Neuronal stem cell (in vitro differentiated cells): ENCODE data around the gene KLHL30.

Source experiments
- DNase-seq: peaks from one replicate; pipeline ENCODE4 v3.0.0-alpha.2; 2013; ENCODE audit warnings: low spot score
- H2AFZ ChIP-seq: one replicate; pipeline ENCODE4 v1.6.1; 2013; ENCODE audit warnings: mild to moderate bottlenecking, low read length, inconsistent platforms
- H2AK5ac ChIP-seq: 2 replicates; pipeline ENCODE4 v1.6.1; 2013; ENCODE audit warnings: low read depth, mild to moderate bottlenecking, inconsistent platforms, low read length, moderate library complexity, mixed read lengths
- H2BK120ac ChIP-seq: 2 replicates; pipeline ENCODE4 v1.6.1; 2013; ENCODE audit warnings: low read depth, mild to moderate bottlenecking, inconsistent platforms, low read length, moderate library complexity, mixed read lengths
- H2BK12ac ChIP-seq: one replicate; pipeline ENCODE4 v1.6.1; 2013; ENCODE audit warnings: low read length, inconsistent platforms
- H2BK15ac ChIP-seq: 2 replicates; pipeline ENCODE4 v1.6.1; 2013; ENCODE audit warnings: mild to moderate bottlenecking, low read length, inconsistent platforms, mixed read lengths
- H2BK5ac ChIP-seq: one replicate; pipeline ENCODE4 v1.6.1; 2013; ENCODE audit warnings: inconsistent platforms, mild to moderate bottlenecking, low read length, moderate library complexity
- H3K14ac ChIP-seq: one replicate; pipeline ENCODE4 v1.6.1; 2013; ENCODE audit warnings: low read length, inconsistent platforms
- H3K18ac ChIP-seq: 2 replicates; pipeline ENCODE4 v1.6.1; 2013; ENCODE audit warnings: low read length, inconsistent platforms
- H3K23ac ChIP-seq: 2 replicates; pipeline ENCODE4 v1.6.1; 2013; ENCODE audit warnings: low read depth, mild to moderate bottlenecking, mixed read lengths, low read length, inconsistent platforms; ENCODE audit not compliant: poor library complexity
- H3K27ac ChIP-seq: replicated peaks from 3 replicates; pipeline ENCODE4 v1.5.1; 2013; ENCODE audit warnings: low read length, inconsistent platforms
- H3K27me3 ChIP-seq, 3 experiments: 2 replicates each; pipeline ENCODE4 v1.6.1; 2013; ENCODE audit warnings: low read length in 3 of 3, mild to moderate bottlenecking in 2 of 3, inconsistent platforms in 1 of 3, low read depth in 1 of 3, mixed read lengths in 1 of 3, moderate library complexity in 1 of 3; ENCODE audit not compliant: control insufficient read depth in 3 of 3, insufficient read depth in 3 of 3
- H3K36me3 ChIP-seq, 2 donors: replicated peaks in 1 of 2; 2 replicates each; pipeline ENCODE4 v1.6.1; 2013; ENCODE audit warnings: low read length in 2 of 2; ENCODE audit not compliant: control insufficient read depth in 2 of 2, insufficient read depth in 2 of 2
- H3K4ac ChIP-seq: 2 replicates; pipeline ENCODE4 v1.6.1; 2013; ENCODE audit warnings: inconsistent platforms, mild to moderate bottlenecking, low read length, moderate library complexity
- H3K4me1 ChIP-seq, 2 donors: 1 replicate in 1 of 2; 2 replicates in 1 of 2; pipeline ENCODE4 v1.6.1; 2013; ENCODE audit warnings: low read length in 2 of 2, low read depth in 1 of 2; ENCODE audit not compliant: control insufficient read depth in 2 of 2, insufficient read depth in 1 of 2
- H3K4me2 ChIP-seq: one replicate; pipeline ENCODE4 v1.6.1; 2013; ENCODE audit warnings: mild to moderate bottlenecking, low read length, inconsistent platforms; ENCODE audit not compliant: insufficient read depth, poor library complexity, severe bottlenecking
- H3K4me3 ChIP-seq, 2 donors: 2 replicates each; pipeline ENCODE4 v1.5.1; 2013; ENCODE audit warnings: low read length in 2 of 2, mild to moderate bottlenecking in 2 of 2, inconsistent platforms in 1 of 2, moderate library complexity in 1 of 2
- H3K79me1 ChIP-seq: one replicate; pipeline ENCODE4 v1.6.1; 2013; ENCODE audit warnings: low read depth, mild to moderate bottlenecking, inconsistent platforms, low read length, moderate library complexity
- H3K9ac ChIP-seq: one replicate; pipeline ENCODE4 v1.6.1; 2013; ENCODE audit warnings: mild to moderate bottlenecking, low read depth, low read length, inconsistent platforms; ENCODE audit not compliant: poor library complexity
- H3K9me3 ChIP-seq, 2 donors: replicated peaks in 1 of 2; 2 replicates each; pipeline versions ENCODE3 to v1.6.1; 2013; ENCODE audit warnings: low read length in 2 of 2, mild to moderate bottlenecking in 2 of 2, inconsistent platforms in 1 of 2, low read depth in 1 of 2, mixed read lengths in 1 of 2, moderate library complexity in 1 of 2; ENCODE audit not compliant: control insufficient read depth in 2 of 2, insufficient read depth in 1 of 2
- H4K8ac ChIP-seq: one replicate; pipeline ENCODE4 v1.6.1; 2013; ENCODE audit warnings: low read depth, mild to moderate bottlenecking, inconsistent platforms, low read length, moderate library complexity
- H4K91ac ChIP-seq: one replicate; pipeline ENCODE4 v1.6.1; 2013; ENCODE audit warnings: low read length, low read depth, mild to moderate bottlenecking, inconsistent platforms; ENCODE audit not compliant: poor library complexity
- WGBS, 2 donors: extraction: QIAGEN DNeasy Blood & Tissue Kit; methylation state at CpG; one replicate each; pipeline ENCODE4 v1.1.7; 2013; ENCODE audit warnings: missing lambda C conversion rate in 2 of 2, mixed read lengths in 1 of 2; ENCODE audit not compliant: insufficient read length in 2 of 2, insufficient replicate concordance in 1 of 2; ENCODE audit errors: extremely low coverage in 2 of 2; 5-methylcytosine and 5-hydroxymethylcytosine counted together

The KLHL30 gene

DNA sequence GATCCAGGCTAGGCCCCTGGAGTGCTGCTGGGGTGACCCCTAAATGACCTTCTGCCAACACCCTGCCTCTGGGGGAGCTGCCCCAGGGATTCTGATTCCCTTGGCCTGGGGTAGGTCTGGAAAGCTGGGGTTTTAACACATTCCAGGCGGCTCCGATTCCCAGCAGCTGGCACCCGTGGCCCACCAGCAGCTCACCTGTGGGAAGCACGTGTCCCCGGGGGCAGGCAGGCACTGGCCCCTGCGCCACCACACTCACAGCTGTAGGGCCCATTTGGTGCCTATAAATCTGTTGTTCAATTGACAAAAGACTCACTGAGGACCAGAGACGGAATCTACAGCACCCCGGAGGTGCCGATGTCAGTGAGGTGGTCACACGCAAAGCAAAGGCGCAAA lies 4.1 kb upstream of the KLHL30 start:
- H3K23ac ChIP-seq: no peak overlapping the region
- peak overlapping the region; percentile 38 for H3K14ac ChIP-seq
- H4K8ac ChIP-seq: no peak overlapping the region
- no peak overlapping the region for H2AFZ ChIP-seq
- H3K4me2 ChIP-seq: no peak overlapping the region
- H2BK5ac ChIP-seq: peak overlapping the region; percentile 66
- H3K18ac ChIP-seq: peak overlapping the region; percentile 80
- WGBS, 2 donors: no CpG with 5 or more reads among the region's 11 CpGs
- no peak overlapping the region for H3K27ac ChIP-seq
- H3K27me3 ChIP-seq: peaks cover 0 to 11% (median 0%) of the 10 kb centered on the region in 3 experiments
- peaks cover 8 to 11% of the 10 kb centered on the region in 2 donors for H3K4me1 ChIP-seq
- no peaks in the 10 kb centered on the region for H3K9me3 ChIP-seq
- no peak overlapping the region for H2BK120ac ChIP-seq
- H3K36me3 ChIP-seq: no peaks in the 10 kb centered on the region
- no peak for DNase-seq
- H4K91ac ChIP-seq: no peak overlapping the region
- H2BK12ac ChIP-seq: no peak overlapping the region
- no peak overlapping the region for H3K4me3 ChIP-seq
- no peak overlapping the region for H3K9ac ChIP-seq
- H2BK15ac ChIP-seq: peak overlapping the region; percentile 49
- H3K79me1 ChIP-seq: peaks cover 6% of the 10 kb centered on the region
- no peak overlapping the region for H3K4ac ChIP-seq
- peak overlapping the region; percentile 63 for H2AK5ac ChIP-seq

DNA sequence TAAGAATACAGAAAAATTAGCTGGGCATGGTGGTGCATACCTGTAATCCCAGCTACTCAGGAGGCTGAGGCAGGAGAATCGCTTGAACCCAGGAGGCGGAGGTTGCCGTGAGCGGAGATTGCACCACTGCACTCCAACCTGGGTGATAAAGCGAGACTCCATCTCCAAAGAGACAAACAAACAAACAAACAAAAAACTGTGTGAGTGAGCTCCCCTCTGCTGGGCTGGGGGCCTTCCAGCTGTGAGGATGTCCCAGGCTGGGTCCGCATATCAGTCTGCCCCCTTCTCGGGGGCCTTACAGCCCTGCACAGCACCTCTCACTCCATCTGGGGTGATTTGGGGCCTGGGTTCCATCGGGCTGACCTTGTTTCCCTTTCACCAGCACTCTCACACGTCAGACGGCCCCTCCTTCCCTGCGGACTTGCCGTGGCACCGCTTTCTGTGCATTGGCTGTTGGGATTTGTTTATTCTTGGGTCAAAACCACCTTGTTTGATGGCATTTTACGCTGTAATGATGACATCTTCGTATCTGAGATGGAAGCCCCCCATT lies 2.8 kb upstream of the KLHL30 start:
- no peak overlapping the region for H2AK5ac ChIP-seq
- DNase-seq: no peak

DNA sequence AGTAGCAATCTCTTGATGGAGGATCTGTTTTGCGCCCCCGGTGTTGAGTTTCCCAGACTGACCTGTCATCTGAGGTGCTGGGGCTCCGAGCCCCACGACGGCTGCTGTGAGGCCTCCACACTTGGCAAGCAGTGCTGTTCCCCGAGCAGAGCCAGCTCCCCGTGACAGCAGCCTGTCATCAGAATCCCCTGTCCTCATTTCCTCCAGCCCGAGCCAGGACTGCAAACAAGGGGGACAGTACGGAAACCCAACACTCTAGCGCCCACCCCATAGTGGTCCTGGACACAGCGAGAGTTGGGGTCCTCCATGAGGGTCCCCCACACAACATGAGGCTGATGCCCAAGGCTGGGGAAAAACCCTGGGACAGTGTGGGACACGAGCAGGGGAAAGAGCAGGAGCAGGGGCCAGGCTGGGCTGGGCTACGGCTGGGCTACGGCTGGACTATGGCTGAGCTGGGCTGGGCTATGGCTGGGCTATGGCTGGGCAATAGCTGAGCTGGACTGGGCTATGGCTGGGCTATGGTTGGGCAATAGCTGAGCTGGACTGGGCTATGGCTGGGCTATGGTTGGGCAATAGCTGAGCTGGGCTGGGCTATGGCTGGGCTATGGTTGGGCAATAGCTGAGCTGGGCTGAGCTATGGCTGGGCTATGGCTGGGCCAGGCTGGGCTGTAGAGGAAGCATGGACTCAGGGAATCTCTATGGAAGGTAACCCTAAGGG lies 1.5 kb upstream of the KLHL30 start:
- WGBS, 2 donors: no CpG with 5 or more reads among the region's 14 CpGs
- H2BK12ac ChIP-seq: no peak overlapping the region
- no peak overlapping the region for H3K27ac ChIP-seq
- H3K23ac ChIP-seq: no peak overlapping the region
- no peak overlapping the region for H3K9ac ChIP-seq
- peaks cover 0 to 19% (median 0%) of the 10 kb centered on the region in 3 experiments for H3K27me3 ChIP-seq
- H2BK15ac ChIP-seq: no peak overlapping the region
- H3K9me3 ChIP-seq: no peaks in the 10 kb centered on the region
- H3K4me1 ChIP-seq: peaks cover 8 to 13% of the 10 kb centered on the region in 2 donors
- H3K4me3 ChIP-seq: no peak overlapping the region
- H3K36me3 ChIP-seq: no peaks in the 10 kb centered on the region
- no peak overlapping the region for H2AFZ ChIP-seq
- peak overlapping the region; percentile 52 for H3K18ac ChIP-seq
- peaks cover 7% of the 10 kb centered on the region for H3K79me1 ChIP-seq
- H4K8ac ChIP-seq: peak overlapping the region; percentile 23
- H3K4ac ChIP-seq: no peak overlapping the region
- no peak overlapping the region for H4K91ac ChIP-seq
- H2BK120ac ChIP-seq: peak overlapping the region; percentile 1
- H3K14ac ChIP-seq: no peak overlapping the region
- H2AK5ac ChIP-seq: no peak overlapping the region
- H2BK5ac ChIP-seq: no peak overlapping the region
- no peak for DNase-seq
- no peak overlapping the region for H3K4me2 ChIP-seq

More for the DNA sequence above, 2.8 kb upstream of the KLHL30 start:
- Histone ChIP-seq H2AFZ (no peak overlapping the region), H3K4ac (no peak overlapping the region), H3K9me3 (no peaks in the 10 kb centered on the region), H2BK12ac (no peak overlapping the region), H3K4me2 (no peak overlapping the region), H3K14ac (no peak overlapping the region), H2BK120ac (no peak overlapping the region), H4K8ac (no peak overlapping the region), H3K23ac (no peak overlapping the region), H3K4me3 (no peak overlapping the region), H3K4me1 (peaks cover 8 to 13% of the 10 kb centered on the region in 2 donors), H2BK5ac (no peak overlapping the region), H3K18ac (no peak overlapping the region), H3K27me3 (peaks cover 0 to 11% (median 0%) of the 10 kb centered on the region in 3 experiments), H3K36me3 (no peaks in the 10 kb centered on the region), H3K9ac (no peak overlapping the region), H3K27ac (no peak overlapping the region), H4K91ac (peak overlapping the region; percentile 79), H3K79me1 (peaks cover 6% of the 10 kb centered on the region), H2BK15ac (no peak overlapping the region)
- no CpG with 5 or more reads among the region's 15 CpGs for WGBS, 2 donors

DNA sequence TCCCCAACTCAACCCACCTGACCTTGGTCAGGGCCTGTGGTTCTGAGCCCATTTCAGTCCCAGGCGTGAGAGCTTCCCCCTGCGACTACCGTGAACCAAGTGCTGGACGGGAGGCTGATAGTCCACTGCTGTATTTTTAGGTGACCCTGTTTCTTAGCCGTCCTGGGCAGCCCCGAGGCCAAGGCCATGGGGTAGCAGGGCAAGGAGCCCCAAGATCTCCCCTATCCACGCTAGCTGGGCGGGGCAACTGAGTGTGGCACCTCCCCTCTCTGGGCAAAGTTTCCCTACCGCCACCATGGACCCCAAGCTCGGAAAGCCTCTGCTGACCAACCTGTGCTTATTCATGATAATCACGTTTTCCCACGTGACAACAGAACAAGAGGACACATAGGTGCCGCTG lies 583 bp upstream of the KLHL30 start:
- Histone ChIP-seq H3K9me3 (no peaks in the 10 kb centered on the region), H4K91ac (no peak overlapping the region), H3K4ac (no peak overlapping the region), H3K4me2 (no peak overlapping the region), H3K79me1 (peaks cover 7% of the 10 kb centered on the region), H2BK5ac (peak overlapping the region; percentile 90), H3K9ac (no peak overlapping the region), H2AK5ac (peak overlapping the region; percentile 99), H3K18ac (peak overlapping the region; percentile 92), H3K4me3 (peak overlapping the region in 1 of 2 donors; percentile 34), H3K23ac (no peak overlapping the region), H3K4me1 (peaks cover 9 to 14% of the 10 kb centered on the region in 2 donors), H3K36me3 (no peaks in the 10 kb centered on the region), H2BK120ac (peak overlapping the region; percentile 72), H2BK12ac (no peak overlapping the region), H4K8ac (no peak overlapping the region), H3K27ac (no peak overlapping the region), H2AFZ (no peak overlapping the region), H3K27me3 (peaks cover 0 to 19% (median 0%) of the 10 kb centered on the region in 3 experiments), H2BK15ac (peak overlapping the region; percentile 71), H3K14ac (no peak overlapping the region)
- no peak for DNase-seq
- no CpG with 5 or more reads among the region's 13 CpGs for WGBS, 2 donors
